Astrocyte of the spinal cord (primary cell): ENCODE data around the gene TALDO1.

Experiments
- DNase-seq: peaks from one replicate; pipeline ENCODE4 v3.0.0; 2011; ENCODE audit warnings: low read depth, low spot score
- H3K4me3 ChIP-seq: 2 replicates; pipeline ENCODE4 v1.5.1; 2011; ENCODE audit warnings: low read depth, mild to moderate bottlenecking, low read length, moderate library complexity
- in situ Hi-C: cut with HindIII; loops from 2 replicates; pipeline ENCODE4 v1.10.0; 2017; ENCODE audit warnings: low sequenced_read_pairs
- TF ChIP-seq, protein P1 (sequence below): IDR thresholded peaks from 2 replicates; pipeline ENCODE4 v1.5.1; 2012; ENCODE audit warnings: low read depth, mild to moderate bottlenecking, low read length, inconsistent platforms

TALDO1 gene

DNA sequence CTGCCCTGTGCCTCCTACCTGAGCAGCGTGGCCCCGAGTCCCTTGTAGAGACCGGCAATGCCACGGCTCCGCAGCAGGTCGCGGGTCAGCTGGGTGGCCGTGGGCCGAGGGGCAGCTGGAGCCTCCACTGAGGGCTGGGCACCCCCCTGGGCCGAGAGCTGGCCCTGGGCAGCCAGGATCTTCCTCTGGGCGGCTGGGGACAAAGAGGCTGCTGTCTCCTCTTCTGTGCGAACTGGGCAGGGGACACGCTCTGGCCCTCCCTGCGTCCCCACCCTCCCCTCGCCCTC, 45.2 kb downstream of the TALDO1 start:
- no peak overlapping the region for H3K4me3 ChIP-seq
- TF ChIP-seq, protein P1, sequence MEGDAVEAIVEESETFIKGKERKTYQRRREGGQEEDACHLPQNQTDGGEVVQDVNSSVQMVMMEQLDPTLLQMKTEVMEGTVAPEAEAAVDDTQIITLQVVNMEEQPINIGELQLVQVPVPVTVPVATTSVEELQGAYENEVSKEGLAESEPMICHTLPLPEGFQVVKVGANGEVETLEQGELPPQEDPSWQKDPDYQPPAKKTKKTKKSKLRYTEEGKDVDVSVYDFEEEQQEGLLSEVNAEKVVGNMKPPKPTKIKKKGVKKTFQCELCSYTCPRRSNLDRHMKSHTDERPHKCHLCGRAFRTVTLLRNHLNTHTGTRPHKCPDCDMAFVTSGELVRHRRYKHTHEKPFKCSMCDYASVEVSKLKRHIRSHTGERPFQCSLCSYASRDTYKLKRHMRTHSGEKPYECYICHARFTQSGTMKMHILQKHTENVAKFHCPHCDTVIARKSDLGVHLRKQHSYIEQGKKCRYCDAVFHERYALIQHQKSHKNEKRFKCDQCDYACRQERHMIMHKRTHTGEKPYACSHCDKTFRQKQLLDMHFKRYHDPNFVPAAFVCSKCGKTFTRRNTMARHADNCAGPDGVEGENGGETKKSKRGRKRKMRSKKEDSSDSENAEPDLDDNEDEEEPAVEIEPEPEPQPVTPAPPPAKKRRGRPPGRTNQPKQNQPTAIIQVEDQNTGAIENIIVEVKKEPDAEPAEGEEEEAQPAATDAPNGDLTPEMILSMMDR = no peak
- no peak for DNase-seq
- in situ Hi-C loops = no loop called here

DNA sequence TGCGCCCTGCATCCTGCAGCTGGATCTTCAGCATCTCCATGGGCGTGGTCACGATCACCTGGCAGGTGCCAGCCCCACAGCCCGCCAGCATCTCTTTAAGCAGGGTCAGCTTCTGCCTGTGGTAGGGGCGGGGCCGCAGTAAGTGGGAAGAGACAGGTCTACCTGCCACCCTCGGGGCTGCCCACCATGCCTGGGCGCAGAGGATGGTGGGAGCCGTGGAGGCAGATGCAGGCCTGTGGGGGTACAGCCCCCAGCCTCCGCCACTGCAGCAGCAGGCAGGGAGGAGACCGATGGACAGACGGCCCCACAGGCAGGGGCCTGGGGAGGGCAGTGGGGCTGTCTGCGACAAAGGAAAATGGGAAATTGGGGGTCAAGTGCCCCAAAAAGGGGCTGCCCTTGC, 45.6 kb downstream of the TALDO1 start:
- H3K4me3 ChIP-seq = no peak overlapping the region
- in situ Hi-C loops = no loop called here
- DNase-seq = no peak
- TF ChIP-seq, protein P1 = no peak

DNA sequence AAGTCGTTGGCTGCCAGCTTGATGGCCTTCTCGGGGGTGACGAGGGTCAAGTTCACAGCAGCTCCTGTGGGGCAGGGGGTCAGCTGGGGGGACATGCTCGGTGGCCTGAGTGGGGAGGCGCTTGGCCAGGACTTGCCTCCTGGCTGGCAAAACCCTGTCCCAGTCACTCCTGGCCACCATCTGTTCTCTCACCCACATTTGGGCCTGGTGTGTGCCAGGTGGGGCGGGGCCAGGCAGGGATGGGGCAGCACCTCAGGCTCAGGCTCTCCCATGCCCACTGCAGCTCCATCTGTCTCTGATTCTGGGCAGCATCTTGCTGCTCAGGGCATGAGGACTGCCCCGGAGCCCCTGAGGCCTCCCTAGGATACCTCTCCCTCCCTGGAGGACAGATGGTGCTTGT, 46.3 kb downstream of the TALDO1 start:
- H3K4me3 ChIP-seq = no peak overlapping the region
- DNase-seq = no peak
- TF ChIP-seq, protein P1 = no peak
- in situ Hi-C loops = no loop called here

DNA sequence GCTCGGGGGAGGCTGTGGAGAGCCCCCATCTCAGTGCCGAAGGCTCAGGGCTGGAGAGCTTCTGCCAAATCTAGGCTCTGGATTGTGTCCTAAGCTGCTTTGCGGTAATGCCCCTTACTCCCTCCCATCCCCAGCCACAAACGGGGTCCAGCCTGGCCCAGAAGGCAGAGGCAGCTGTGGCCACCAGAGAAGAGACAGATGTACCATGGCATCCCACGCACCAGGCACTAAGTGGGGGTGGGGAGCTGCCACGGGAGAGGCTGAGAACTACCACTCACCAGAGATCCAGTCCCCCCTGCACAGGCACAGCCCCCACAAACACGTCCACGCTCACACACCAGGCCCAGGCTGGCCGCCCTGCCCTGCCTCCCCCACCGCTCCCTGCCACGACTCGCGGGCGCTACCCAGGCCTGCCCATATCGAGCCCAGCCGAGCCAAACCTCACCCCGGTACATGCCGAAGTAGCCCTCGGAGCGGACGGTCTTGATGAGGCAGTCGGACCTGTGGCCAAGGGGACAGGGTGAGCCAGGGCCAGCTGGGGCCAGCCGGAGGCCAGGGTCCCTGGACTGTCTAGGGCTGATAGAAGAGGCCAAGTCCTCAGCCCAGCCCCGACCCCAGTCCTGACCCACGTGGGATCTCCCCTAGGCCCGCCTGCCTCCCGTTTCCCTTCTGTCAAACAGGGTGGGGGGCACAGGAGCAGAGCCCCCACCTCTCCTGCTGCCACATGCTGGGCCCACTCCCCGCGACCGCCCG, 46.9 kb downstream of the TALDO1 start:
- in situ Hi-C loops = no loop called here
- no peak for DNase-seq
- H3K4me3 ChIP-seq = no peak overlapping the region
- TF ChIP-seq, protein P1 = no peak

DNA sequence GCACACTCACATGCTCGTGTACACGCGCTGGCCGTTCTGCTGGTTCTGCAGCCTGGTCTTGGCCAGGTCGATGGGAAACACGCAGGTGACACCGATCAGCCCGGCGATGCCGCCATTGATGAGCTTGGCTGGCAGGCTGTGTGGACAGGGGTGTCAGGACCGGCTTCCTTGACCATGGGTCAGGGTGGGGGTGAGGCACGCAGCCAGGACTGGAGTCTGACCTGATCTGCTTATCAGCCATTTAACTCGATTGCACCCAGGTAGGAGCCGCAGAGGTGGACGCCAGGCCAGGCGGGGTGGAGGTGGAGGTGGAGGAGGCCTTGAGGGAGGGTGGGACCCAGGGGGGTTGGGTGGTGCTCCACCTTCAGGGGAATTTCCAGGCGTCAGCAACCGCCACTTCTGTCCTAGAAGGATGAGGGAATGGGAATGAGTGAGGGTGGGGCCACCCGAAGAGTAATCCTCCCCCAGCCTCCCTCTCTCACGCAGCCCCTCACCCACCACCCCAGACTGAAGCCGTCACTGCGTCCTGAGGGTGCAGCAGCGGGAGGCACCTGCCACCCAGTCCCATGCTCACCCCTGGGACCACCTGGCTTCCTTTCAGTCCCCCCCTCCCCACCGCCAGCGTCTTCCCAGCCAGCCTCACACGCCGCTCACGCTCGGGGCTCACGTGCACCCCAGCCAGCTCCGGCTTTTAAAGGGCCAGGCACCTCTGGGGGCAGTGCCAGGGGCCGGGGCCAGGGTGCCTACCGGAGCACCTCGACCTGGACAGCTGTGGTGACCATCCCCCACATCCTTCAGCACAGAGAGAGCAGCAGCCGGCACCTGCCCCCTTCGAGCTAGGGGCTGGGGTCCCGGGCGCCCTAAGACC, 47.7 kb downstream of the TALDO1 start:
- TF ChIP-seq, protein P1 = no peak
- in situ Hi-C loops = no loop called here
- DNase-seq = no peak
- no peak overlapping the region for H3K4me3 ChIP-seq

DNA sequence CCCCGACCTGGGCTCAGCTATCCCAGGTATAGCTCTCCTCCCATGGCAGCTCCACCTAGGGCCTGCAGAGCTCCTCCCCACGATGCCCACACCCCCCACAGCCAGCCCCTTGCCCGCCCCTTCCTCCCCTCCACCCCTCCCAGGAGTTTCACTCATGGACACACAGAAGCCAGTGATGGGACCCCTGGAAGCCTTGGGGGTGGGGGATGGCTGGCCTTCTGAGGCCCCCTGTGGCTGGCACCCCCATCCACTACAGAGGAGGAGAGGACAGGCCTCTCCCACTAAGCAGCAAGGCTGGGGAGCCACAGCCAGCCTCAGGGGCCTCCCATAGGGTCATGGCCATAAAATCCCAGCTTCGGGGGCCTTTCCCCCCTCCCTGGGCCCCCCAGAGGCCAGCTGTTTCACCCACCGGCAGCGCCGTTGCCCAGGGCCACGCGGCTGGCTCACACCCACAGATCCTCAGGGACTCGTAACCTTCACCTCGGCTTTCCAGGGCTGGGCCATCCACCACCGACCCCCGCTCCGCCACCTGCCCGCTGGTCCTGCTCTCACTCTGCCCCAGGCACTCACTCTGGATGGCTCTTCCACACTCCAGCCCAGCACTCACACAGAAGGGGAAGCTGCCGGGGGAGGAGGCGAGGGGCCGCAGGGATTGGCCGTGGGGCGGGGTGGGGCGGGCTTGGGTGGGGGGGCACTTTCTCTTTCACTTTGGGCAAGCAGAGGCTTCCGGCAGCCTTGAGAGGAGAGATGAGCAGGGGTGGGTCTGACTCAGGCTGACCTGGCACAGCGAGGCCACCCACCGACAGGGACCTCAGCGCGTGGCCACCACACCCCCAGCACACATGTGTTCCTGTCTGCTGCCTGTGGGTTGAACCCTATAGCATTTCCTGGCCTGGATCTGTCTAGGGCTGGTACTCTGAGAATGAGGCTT, 48.6 kb downstream of the TALDO1 start:
- DNase-seq = peak; percentile 82
- in situ Hi-C loops = no loop called here
- peak overlapping the region; percentile 71 for H3K4me3 ChIP-seq
- TF ChIP-seq, protein P1 = no peak
